Measurements from ENCODE around the gene WASF3. TPM values are rescaled to one million over a fixed set of nuclear protein-coding genes. Genes with fewer than 3 reads are reported as not detected.

The WASF3 gene
- total RNA-seq, 1 experiment from 2014 or later: 3.4 TPM

DNA sequence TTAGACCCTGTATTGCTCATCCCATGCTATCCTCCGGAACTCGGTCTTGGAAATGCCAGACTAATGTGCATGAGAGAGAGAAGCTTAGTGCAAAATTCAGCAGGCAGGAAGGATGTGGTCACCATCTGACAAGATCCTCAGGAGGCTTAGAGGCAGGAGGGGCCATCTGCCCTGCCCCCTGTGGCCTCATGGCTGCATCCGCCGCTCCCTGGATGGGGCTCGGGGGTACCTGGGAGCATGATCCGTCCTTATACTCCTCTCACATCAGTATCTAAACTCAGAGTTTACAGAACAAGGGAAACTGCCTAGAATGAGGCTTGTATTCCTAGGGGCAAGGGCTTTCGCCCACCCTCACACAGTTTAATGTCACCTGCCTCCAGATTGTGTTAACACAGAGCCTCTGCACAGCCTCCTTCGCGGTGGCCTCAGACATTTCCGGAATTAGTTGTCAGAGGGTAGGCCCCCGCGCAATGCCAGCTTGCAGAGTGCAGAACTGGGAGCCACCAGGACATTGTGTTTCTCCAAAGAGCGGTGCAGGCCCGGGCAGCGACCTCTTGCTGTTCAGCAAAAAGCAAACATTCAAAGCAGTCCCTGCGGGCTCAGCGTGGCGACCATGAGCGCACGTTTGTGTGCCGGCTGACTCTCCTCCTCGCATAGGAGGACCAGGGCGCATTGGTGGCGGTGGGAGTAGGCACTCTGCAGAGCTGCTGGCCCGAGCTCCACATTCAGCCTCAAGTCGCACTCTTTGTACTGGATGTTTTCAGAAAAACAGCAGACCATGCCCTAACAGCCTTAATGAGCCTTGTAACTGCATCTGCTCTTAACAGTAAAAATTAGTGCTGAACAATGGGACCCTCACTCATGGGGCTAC is 164.0 kb downstream of the WASF3 start:
- Histone ChIP-seq H3K4me1 (ENCODE audit: control insufficient read depth in 1 of 2, insufficient read depth in 2 of 2, low read length in 2 of 2) (no peaks in the 10 kb centered on the region), H3K36me3 (ENCODE audit: control insufficient read depth in 1 of 2, insufficient read depth in 2 of 2, low read length in 2 of 2) (no peaks in the 10 kb centered on the region), H4K20me1 (ENCODE audit: insufficient read depth) (no peaks in the 10 kb centered on the region), H3K4me2 (ENCODE audit: low read length) (no peak overlapping the region), H3K9me2 (ENCODE audit: insufficient read depth) (no peaks in the 10 kb centered on the region), H3K9me3 (ENCODE audit: control insufficient read depth in 1 of 2, insufficient read depth in 1 of 2, low read depth in 1 of 2, low read length in 2 of 2) (no peaks in the 10 kb centered on the region), H3K27ac (ENCODE audit: low read depth, low read length) (no peak overlapping the region), H2AFZ (ENCODE audit: low read depth, low read length, poor library complexity, severe bottlenecking) (no peak overlapping the region), H3K9ac (ENCODE audit: low read length) (no peak overlapping the region), H3K4me3 (replicated peaks in 1 of 2; ENCODE audit: low read depth in 1 of 2, low read length in 2 of 2) (no peak overlapping the region), H3K27me3 (ENCODE audit: insufficient read depth, low read length) (0 out of 2 replicates have a peak, but pooled peaks cover 8% of the 10 kb centered on the region), H3K79me2 (ENCODE audit: insufficient read depth, low read length) (no peaks in the 10 kb centered on the region)
- no TSS peak for BruUV-seq (replicated peaks)
- intact Hi-C loops (cut with micrococcal nuclease): no loop called here
- ChIA-PET CTCF (interaction anchor here (2.9 kb wide), 1 partner anchor 23 kb away, joined by 12 read pairs; no protein-coding TSS in a partner anchor), RAD21 (ENCODE audit: low non-redundant PET in 1 of 2, low total read pairs in 2 of 2, uncharacterized antibody in 2 of 2, unreplicated experiment in 2 of 2) (no interaction called here), POLR2A (no interaction called here)
- TF ChIP-seq EGR1 (IDR thresholded peaks at IDR 0.05; ENCODE audit: low read depth) (no peak), SIN3A (IDR thresholded peaks at IDR 0.05; ENCODE audit: low read depth) (no peak), POLR2AphosphoS5 (IDR thresholded peaks at IDR 0.05; ENCODE audit: low read depth, low read length) (no peak), JUND (IDR thresholded peaks at IDR 0.05) (no peak), SP1 (IDR thresholded peaks at IDR 0.05; ENCODE audit: low read depth) (no peak), FOSL1 (IDR thresholded peaks at IDR 0.05; ENCODE audit: low read depth) (no peak), POLR2A (IDR thresholded peaks at IDR 0.05; ENCODE audit: borderline replicate concordance, extremely low read depth, insufficient read depth, insufficient read length) (no peak), EZH2 (IDR thresholded peaks at IDR 0.05) (no peak), CBX3 (IDR thresholded peaks at IDR 0.05; ENCODE audit: low read depth) (no peak), SRF (IDR thresholded peaks at IDR 0.05; ENCODE audit: low read depth) (no peak), TCF7L2 (IDR thresholded peaks at IDR 0.05; ENCODE audit: borderline replicate concordance, extremely low read depth, insufficient read depth, insufficient read length) (no peak), EZH2phosphoT487 (IDR thresholded peaks at IDR 0.05; ENCODE audit: borderline replicate concordance) (no peak), YY1 (IDR thresholded peaks at IDR 0.05; ENCODE audit: extremely low read depth, insufficient replicate concordance, low read depth, low read length) (no peak), ZNF274 (IDR thresholded peaks at IDR 0.05; ENCODE audit: low read depth, low read length) (no peak), ELF1 (IDR thresholded peaks at IDR 0.05; ENCODE audit: borderline replicate concordance, low read depth) (no peak)
- TF ChIP-seq, protein P1, sequence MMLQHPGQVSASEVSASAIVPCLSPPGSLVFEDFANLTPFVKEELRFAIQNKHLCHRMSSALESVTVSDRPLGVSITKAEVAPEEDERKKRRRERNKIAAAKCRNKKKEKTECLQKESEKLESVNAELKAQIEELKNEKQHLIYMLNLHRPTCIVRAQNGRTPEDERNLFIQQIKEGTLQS (IDR thresholded peaks at IDR 0.05): no peak
- TF ChIP-seq, protein P2, sequence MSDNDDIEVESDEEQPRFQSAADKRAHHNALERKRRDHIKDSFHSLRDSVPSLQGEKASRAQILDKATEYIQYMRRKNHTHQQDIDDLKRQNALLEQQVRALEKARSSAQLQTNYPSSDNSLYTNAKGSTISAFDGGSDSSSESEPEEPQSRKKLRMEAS (IDR thresholded peaks at IDR 0.05): no peak
- TF ChIP-seq, protein P3, sequence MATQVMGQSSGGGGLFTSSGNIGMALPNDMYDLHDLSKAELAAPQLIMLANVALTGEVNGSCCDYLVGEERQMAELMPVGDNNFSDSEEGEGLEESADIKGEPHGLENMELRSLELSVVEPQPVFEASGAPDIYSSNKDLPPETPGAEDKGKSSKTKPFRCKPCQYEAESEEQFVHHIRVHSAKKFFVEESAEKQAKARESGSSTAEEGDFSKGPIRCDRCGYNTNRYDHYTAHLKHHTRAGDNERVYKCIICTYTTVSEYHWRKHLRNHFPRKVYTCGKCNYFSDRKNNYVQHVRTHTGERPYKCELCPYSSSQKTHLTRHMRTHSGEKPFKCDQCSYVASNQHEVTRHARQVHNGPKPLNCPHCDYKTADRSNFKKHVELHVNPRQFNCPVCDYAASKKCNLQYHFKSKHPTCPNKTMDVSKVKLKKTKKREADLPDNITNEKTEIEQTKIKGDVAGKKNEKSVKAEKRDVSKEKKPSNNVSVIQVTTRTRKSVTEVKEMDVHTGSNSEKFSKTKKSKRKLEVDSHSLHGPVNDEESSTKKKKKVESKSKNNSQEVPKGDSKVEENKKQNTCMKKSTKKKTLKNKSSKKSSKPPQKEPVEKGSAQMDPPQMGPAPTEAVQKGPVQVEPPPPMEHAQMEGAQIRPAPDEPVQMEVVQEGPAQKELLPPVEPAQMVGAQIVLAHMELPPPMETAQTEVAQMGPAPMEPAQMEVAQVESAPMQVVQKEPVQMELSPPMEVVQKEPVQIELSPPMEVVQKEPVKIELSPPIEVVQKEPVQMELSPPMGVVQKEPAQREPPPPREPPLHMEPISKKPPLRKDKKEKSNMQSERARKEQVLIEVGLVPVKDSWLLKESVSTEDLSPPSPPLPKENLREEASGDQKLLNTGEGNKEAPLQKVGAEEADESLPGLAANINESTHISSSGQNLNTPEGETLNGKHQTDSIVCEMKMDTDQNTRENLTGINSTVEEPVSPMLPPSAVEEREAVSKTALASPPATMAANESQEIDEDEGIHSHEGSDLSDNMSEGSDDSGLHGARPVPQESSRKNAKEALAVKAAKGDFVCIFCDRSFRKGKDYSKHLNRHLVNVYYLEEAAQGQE (IDR thresholded peaks at IDR 0.05; ENCODE audit: low read depth): no peak
- DNase-seq (ENCODE audit: low read depth, low spot score) (no peak), ATAC-seq (no peak)
